Heart left ventricle (tissue), 16 donors: Measurements from ENCODE around the gene EFNA5. TPM values are rescaled to one million over a fixed set of nuclear protein-coding genes. Genes with fewer than 3 reads are reported as not detected.
A peak's percentile ranks its signal among the peaks of the same experiment; 100 is the strongest.

Experiments
- ATAC-seq, 4 donors: fragments of 200-7000 bp; cut with Tn5 transposase; one replicate each; pipeline ENCODE4 v1.9.1; 2020 to 2022; ENCODE audit warnings: moderate library complexity in 4 of 4, mild to moderate bottlenecking in 3 of 4, moderate number of reproducible peaks in 1 of 4
- DNase-seq, 5 donors: peaks; one replicate each; pipeline ENCODE4 v3.0.0-alpha.2; 2020
- H3K27ac ChIP-seq, 12 donors: fragments of 200-600 bp; sonication (generic) in 4 of 12; one replicate each; pipeline versions ENCODE4 v1.5.0 to v1.8.0; 2016 to 2022; ENCODE audit warnings: mild to moderate bottlenecking in 2 of 12
- H3K27me3 ChIP-seq, 9 donors: fragments of 200-600 bp; sonication (generic) in 2 of 9; one replicate each; pipeline versions ENCODE4 v1.5.1 to v1.8.0; 2016 to 2022; ENCODE audit warnings: mild to moderate bottlenecking in 3 of 9
- H3K36me3 ChIP-seq, 9 donors: fragments of 200-600 bp; sonication (generic) in 2 of 9; one replicate each; pipeline versions ENCODE4 v1.5.0 to v1.8.0; 2018 to 2022; ENCODE audit warnings: mild to moderate bottlenecking in 2 of 9
- H3K4me1 ChIP-seq, 12 donors: fragments of 200-600 bp; sonication (generic) in 4 of 12; one replicate each; pipeline versions ENCODE4 v1.5.0 to v1.8.0; 2016 to 2022; ENCODE audit warnings: mild to moderate bottlenecking in 3 of 12
- H3K4me3 ChIP-seq, 12 donors: fragments of 200-600 bp; sonication (generic) in 4 of 12; one replicate each; pipeline versions ENCODE4 v1.5.0 to v1.8.0; 2017 to 2022; ENCODE audit warnings: mild to moderate bottlenecking in 9 of 12, moderate library complexity in 4 of 12
- H3K9me3 ChIP-seq, 12 donors: fragments of 200-600 bp; sonication (generic) in 4 of 12; one replicate each; pipeline versions ENCODE4 v1.5.0 to v1.8.0; 2016 to 2022; ENCODE audit warnings: mild to moderate bottlenecking in 1 of 12
- CTCF ChIP-seq, 12 donors: fragments of 200-600 bp; sonication (generic) in 4 of 12; IDR thresholded peaks; one replicate each; pipeline versions ENCODE4 v1.5.0 to v1.8.0; 2018 to 2022; ENCODE audit warnings: antibody characterized with exemption in 12 of 12, mild to moderate bottlenecking in 5 of 12
- POLR2A ChIP-seq, 2 donors: fragments of 450-650 bp; IDR thresholded peaks; one replicate each; pipeline ENCODE4 v1.6.1; 2017; ENCODE audit warnings: antibody characterized with exemption in 2 of 2, mild to moderate bottlenecking in 2 of 2, moderate library complexity in 2 of 2
- WGBS, 4 donors: extraction: QIAGEN DNeasy Blood & Tissue Kit in 2 of 4; methylation state at CpG; one replicate each; pipeline versions ENCODE4 v1.1.5 to v1.1.7; 2013 to 2018; 5-methylcytosine and 5-hydroxymethylcytosine counted together
- intact Hi-C, 10 donors: fragments of 100-400 bp; cut with DNase I; formaldehyde crosslinking; loops; one replicate each; pipeline versions ENCODE4 v1.11.1 to v1.14.2; 2022
- polyA plus RNA-seq, 2 donors: library from polyadenylated mRNA; stranded (reverse); fragments of 200-250 nt; gene quantifications; one replicate each; pipeline ENCODE4 v1.2.3, GENCODE V29; 2013
- total RNA-seq, 9 donors: library from RNA; depleted of rRNA in 2 of 9; stranded (reverse); fragments of >200 nt in 2 of 9; fragmentation: NEBNext Ultra II Directional in 3 of 9; extraction: Animal tissue kit (Norgen Biotek cat#: 25700) in 3 of 9; gene quantifications; one replicate each; pipeline versions ENCODE4 v1.1.0 to v1.2.4, GENCODE V29; 2016 to 2023
- donor health status: ischemic (EF 13 %, LVEDD 7.1; RV severe dilation, severe dysfunction).
- donor health status: healthy with polysubstance abuse.
- donor health status: DM: no; HTN: yes; CAD: no.
- donor health status: DM: no; HTN: no; CAD: no.
- donor health status: ischemic (EF 25% LVEDD 6.9; RV normal size, moderate dysfunction).
- donor health status: ischemic (EF 25% LVEDD 5.7; RV mildly dilated, moderate dysfunction).
- donor health status: healthy.
- donor health status: DM: yes; HTN: yes; CAD: no.
- donor health status: ischemic (EF 35%, LVEDD 5.7; RV mildly dilated, moderate dysfunction).
- donor health status: nonischemic (EF 11% LVEDD 7.7; RV severe dilation, severe dysfunction).
- donor health status: DM: yes; HTN: yes; CAD: no.
- donor health status: PGD.
- donor health status: ischemic (EF 29% LVEDD 5.4; RV normal size, mild dysfunction).
- donor health status: nonischemic (EF 23%, LVEDD 6.1; RV moderate dilation, normal function).

Gene EFNA5
- total and polyA plus RNA-seq, 11 donors: 6.1 to 58.4 (median 28.3) TPM

- WGBS, 4 donors: 36 to 48% (median 42%) methylated on average over 5 of the region's 5 CpGs
- H3K27ac ChIP-seq: peak overlapping the region in 10 of 12 donors; percentile 26 to 60 (median 42)
- no peak overlapping the region for H3K4me3 ChIP-seq
- no peaks in the 10 kb centered on the region for H3K36me3 ChIP-seq
- intact Hi-C loops: loop anchor here in 1 of 10 donors (10.0 kb wide), 1 partner anchor 205 kb away; the partner anchor contains the start of gene EFNA5
- no peaks in the 10 kb centered on the region for H3K9me3 ChIP-seq
- ATAC-seq (peak in 2 of 4 donors; percentile 19 to 27), DNase-seq (no peak)
- no peak for TF ChIP-seq CTCF (IDR thresholded peaks at IDR 0.05)
- no peak for TF ChIP-seq POLR2A (IDR thresholded peaks at IDR 0.05)
- H3K4me1 ChIP-seq: peaks cover 0 to 60% (median 19%) of the 10 kb centered on the region in 12 donors
- H3K27me3 ChIP-seq: no peaks in the 10 kb centered on the region
Observed at GRCh38 chr5:107469485-107470294, 201.0 kb downstream of the EFNA5 start.

- intact Hi-C loops: loop anchor here in 1 of 10 donors (10.0 kb wide), 1 partner anchor 206 kb away; the partner anchor contains the start of gene EFNA5
- WGBS, 4 donors: 44 to 73% (median 60%) methylated on average over 2 of the region's 2 CpGs
- H3K36me3 ChIP-seq: no peaks in the 10 kb centered on the region
- no peak overlapping the region for H3K4me3 ChIP-seq
- H3K27me3 ChIP-seq: no peaks in the 10 kb centered on the region
- no peaks in the 10 kb centered on the region for H3K9me3 ChIP-seq
- TF ChIP-seq POLR2A (IDR thresholded peaks at IDR 0.05) (no peak), CTCF (IDR thresholded peaks at IDR 0.05) (no peak)
- peak overlapping the region in 10 of 12 donors; percentile 16 to 60 (median 42) for H3K27ac ChIP-seq
- peak in 1 of 4 donors; percentile 36 for ATAC-seq
- peaks cover 0 to 59% (median 16%) of the 10 kb centered on the region in 12 donors for H3K4me1 ChIP-seq
- DNase-seq: no peak
Observed at GRCh38 chr5:107469064-107469463, 201.7 kb downstream of the EFNA5 start.

GRCh38 chr5:107468276-107468675 is 202.5 kb downstream of the EFNA5 start:
- intact Hi-C loops: loop anchor here in 1 of 10 donors (10.0 kb wide), 1 partner anchor 207 kb away; the partner anchor contains the start of gene EFNA5
- Histone ChIP-seq H3K9me3 (no peaks in the 10 kb centered on the region), H3K27me3 (no peaks in the 10 kb centered on the region), H3K27ac (peak overlapping the region in 9 of 12 donors; percentile 8 to 49 (median 25)), H3K36me3 (no peaks in the 10 kb centered on the region), H3K4me1 (peaks cover 0 to 61% (median 16%) of the 10 kb centered on the region in 12 donors), H3K4me3 (no peak overlapping the region)
- 11 to 38% (median 32%) methylated on average over 1 of the region's 1 CpG for WGBS, 4 donors
- ATAC-seq: peak; percentile 20 to 62 (median 48)
- TF ChIP-seq CTCF (IDR thresholded peaks at IDR 0.05) (no peak), POLR2A (IDR thresholded peaks at IDR 0.05) (no peak)
- peak in 1 of 5 donors; percentile 9 for DNase-seq
